Suprapubic skin (tissue), 4 donors: ENCODE results near the gene CRBN. TPM values are rescaled to one million over a fixed set of nuclear protein-coding genes. Genes with fewer than 3 reads are reported as not detected.

ENCODE experiments used
- DNase-seq, 2 donors: peaks; one replicate each; pipeline ENCODE4 v3.0.0-alpha.2; 2019; ENCODE audit warnings: low spot score in 2 of 2
- H3K27ac ChIP-seq: fragments of 200-600 bp; sonication (generic); one replicate; pipeline ENCODE4 v1.5.1; 2019
- H3K27me3 ChIP-seq: fragments of 200-600 bp; sonication (generic); one replicate; pipeline ENCODE4 v1.5.1; 2019
- H3K36me3 ChIP-seq: fragments of 200-600 bp; sonication (generic); one replicate; pipeline ENCODE4 v1.5.1; 2019
- H3K4me1 ChIP-seq: fragments of 200-600 bp; sonication (generic); one replicate; pipeline ENCODE4 v1.5.1; 2019
- H3K4me3 ChIP-seq: fragments of 200-600 bp; sonication (generic); one replicate; pipeline ENCODE4 v1.5.1; 2019; ENCODE audit warnings: mild to moderate bottlenecking
- H3K9me3 ChIP-seq: fragments of 200-600 bp; sonication (generic); one replicate; pipeline ENCODE4 v1.5.1; 2019
- EP300 ChIP-seq: sonication (generic); formaldehyde crosslinking; IDR thresholded peaks from one replicate; pipeline ENCODE4 v1.6.1; 2017; ENCODE audit warnings: antibody characterized with exemption
- POLR2A ChIP-seq, 2 donors: fragments of 450-650 bp; IDR thresholded peaks; one replicate each; pipeline ENCODE4 v1.6.1; 2017; ENCODE audit warnings: antibody characterized with exemption in 2 of 2, mild to moderate bottlenecking in 2 of 2, moderate library complexity in 2 of 2
- POLR2AphosphoS5 ChIP-seq, 3 donors: sonication (generic); formaldehyde crosslinking; IDR thresholded peaks; one replicate each; pipeline ENCODE4 v1.6.1; 2017; ENCODE audit warnings: antibody characterized with exemption in 3 of 3
- WGBS: methylation state at CpG from one replicate; pipeline ENCODE4 v1.1.5; 2018; 5-methylcytosine and 5-hydroxymethylcytosine counted together
- total RNA-seq, 4 donors: library from RNA; depleted of rRNA; stranded (reverse); fragments of >200 nt; gene quantifications; one replicate each; pipeline ENCODE4 v1.1.0, GENCODE V29; 2016
- TF ChIP-seq, protein P1 (sequence below), 2 donors: fragments of 200-600 bp in 1 of 2; fragments of 450-650 bp in 1 of 2; sonication (generic) in 1 of 2; IDR thresholded peaks; one replicate each; pipeline ENCODE4 v1.5.1; 2016 to 2019; ENCODE audit warnings: antibody characterized with exemption in 2 of 2, mild to moderate bottlenecking in 1 of 2, moderate library complexity in 1 of 2

Gene CRBN
- total RNA-seq, 4 donors from 2014 or later: 38.9 to 140 (median 78.1) TPM

DNA sequence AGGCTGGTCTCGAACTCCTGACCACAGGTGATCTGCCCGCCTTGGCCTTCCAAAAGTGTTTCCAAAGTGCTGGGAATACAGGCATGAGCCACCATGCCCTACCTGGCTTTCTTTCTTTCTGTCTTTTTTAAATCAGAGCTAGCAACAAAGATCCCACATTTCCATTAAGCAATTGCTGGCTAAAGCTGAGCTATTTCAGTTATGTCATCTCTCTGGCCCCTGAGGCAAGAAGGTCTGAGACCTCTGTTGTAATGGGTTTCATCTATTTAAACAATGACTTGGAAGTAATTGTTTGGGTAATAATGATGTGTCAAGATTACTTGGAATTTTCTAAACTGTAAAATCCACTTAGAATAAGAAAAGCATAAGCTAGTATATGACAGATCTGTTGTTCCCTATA is 30.2 kb upstream of the CRBN start:
- WGBS: 78% methylated on average over 2 of the region's 2 CpGs
- Histone ChIP-seq H3K27me3 (no peaks in the 10 kb centered on the region), H3K36me3 (no peaks in the 10 kb centered on the region), H3K9me3 (no peaks in the 10 kb centered on the region), H3K27ac (no peak overlapping the region), H3K4me1 (no peaks in the 10 kb centered on the region), H3K4me3 (no peak overlapping the region)
- no peak for TF ChIP-seq EP300
- TF ChIP-seq POLR2A (IDR thresholded peaks at IDR 0.05): no peak
- TF ChIP-seq, protein P1, sequence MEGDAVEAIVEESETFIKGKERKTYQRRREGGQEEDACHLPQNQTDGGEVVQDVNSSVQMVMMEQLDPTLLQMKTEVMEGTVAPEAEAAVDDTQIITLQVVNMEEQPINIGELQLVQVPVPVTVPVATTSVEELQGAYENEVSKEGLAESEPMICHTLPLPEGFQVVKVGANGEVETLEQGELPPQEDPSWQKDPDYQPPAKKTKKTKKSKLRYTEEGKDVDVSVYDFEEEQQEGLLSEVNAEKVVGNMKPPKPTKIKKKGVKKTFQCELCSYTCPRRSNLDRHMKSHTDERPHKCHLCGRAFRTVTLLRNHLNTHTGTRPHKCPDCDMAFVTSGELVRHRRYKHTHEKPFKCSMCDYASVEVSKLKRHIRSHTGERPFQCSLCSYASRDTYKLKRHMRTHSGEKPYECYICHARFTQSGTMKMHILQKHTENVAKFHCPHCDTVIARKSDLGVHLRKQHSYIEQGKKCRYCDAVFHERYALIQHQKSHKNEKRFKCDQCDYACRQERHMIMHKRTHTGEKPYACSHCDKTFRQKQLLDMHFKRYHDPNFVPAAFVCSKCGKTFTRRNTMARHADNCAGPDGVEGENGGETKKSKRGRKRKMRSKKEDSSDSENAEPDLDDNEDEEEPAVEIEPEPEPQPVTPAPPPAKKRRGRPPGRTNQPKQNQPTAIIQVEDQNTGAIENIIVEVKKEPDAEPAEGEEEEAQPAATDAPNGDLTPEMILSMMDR (IDR thresholded peaks at IDR 0.05): no peak
- no peak for TF ChIP-seq POLR2AphosphoS5 (IDR thresholded peaks at IDR 0.05)
- DNase-seq: no peak

- WGBS: 51% methylated on average over 1 of the region's 1 CpG
- no peak for DNase-seq
- TF ChIP-seq, protein P1 (IDR thresholded peaks at IDR 0.05): no peak
- no peaks in the 10 kb centered on the region for H3K4me1 ChIP-seq
- H3K27me3 ChIP-seq: no peaks in the 10 kb centered on the region
- H3K9me3 ChIP-seq: no peaks in the 10 kb centered on the region
- no peak overlapping the region for H3K4me3 ChIP-seq
- H3K27ac ChIP-seq: no peak overlapping the region
- no peaks in the 10 kb centered on the region for H3K36me3 ChIP-seq
Observed at GRCh38 chr3:3209057-3209456, 29.6 kb upstream of the CRBN start.

GRCh38 chr3:3201611-3202010 is 22.1 kb upstream of the CRBN start:
- H3K9me3 ChIP-seq: no peaks in the 10 kb centered on the region
- no peaks in the 10 kb centered on the region for H3K4me1 ChIP-seq
- H3K36me3 ChIP-seq: no peaks in the 10 kb centered on the region
- no peaks in the 10 kb centered on the region for H3K27me3 ChIP-seq
- no peak for DNase-seq
- 70% methylated on average over 3 of the region's 3 CpGs for WGBS
- TF ChIP-seq, protein P1 (IDR thresholded peaks at IDR 0.05): no peak
- TF ChIP-seq POLR2A (IDR thresholded peaks at IDR 0.05) (no peak), POLR2AphosphoS5 (IDR thresholded peaks at IDR 0.05) (no peak)
- H3K4me3 ChIP-seq: no peak overlapping the region
- H3K27ac ChIP-seq: no peak overlapping the region

- H3K36me3 ChIP-seq: no peaks in the 10 kb centered on the region
- H3K4me1 ChIP-seq: no peaks in the 10 kb centered on the region
- WGBS: 23% methylated on average over 7 of the region's 7 CpGs
- H3K27ac ChIP-seq: no peak overlapping the region
- H3K27me3 ChIP-seq: no peaks in the 10 kb centered on the region
- TF ChIP-seq POLR2A (IDR thresholded peaks at IDR 0.05): no peak
- TF ChIP-seq, protein P1 (IDR thresholded peaks at IDR 0.05): peak; percentile 54 to 58
- no peak for DNase-seq
- no peaks in the 10 kb centered on the region for H3K9me3 ChIP-seq
- no peak overlapping the region for H3K4me3 ChIP-seq
Observed at GRCh38 chr3:3200632-3201212, 21.2 kb upstream of the CRBN start.

DNA sequence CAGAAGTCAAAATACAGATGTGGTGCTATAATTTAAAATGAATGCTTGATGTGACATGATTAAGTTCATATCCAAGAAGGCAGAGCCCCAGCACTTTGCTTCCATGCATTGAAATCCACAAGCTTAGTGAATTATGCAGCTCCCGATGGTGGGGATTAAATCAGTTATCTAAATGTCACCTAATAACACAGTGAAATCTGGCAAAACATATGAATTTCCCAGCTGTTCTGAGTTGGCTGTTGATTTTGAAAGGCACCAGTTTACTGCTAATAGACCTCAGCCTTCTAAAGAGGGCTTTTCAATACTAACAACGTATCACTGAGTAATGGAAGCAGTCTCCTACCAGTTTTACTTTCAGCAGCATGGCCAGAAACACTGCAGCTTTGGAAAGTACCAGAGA is 19.8 kb upstream of the CRBN start:
- Histone ChIP-seq H3K27ac (no peak overlapping the region), H3K36me3 (no peaks in the 10 kb centered on the region), H3K27me3 (no peaks in the 10 kb centered on the region), H3K4me1 (no peaks in the 10 kb centered on the region), H3K9me3 (no peaks in the 10 kb centered on the region), H3K4me3 (no peak overlapping the region)
- TF ChIP-seq POLR2AphosphoS5 (IDR thresholded peaks at IDR 0.05): no peak
- TF ChIP-seq POLR2A (IDR thresholded peaks at IDR 0.05): no peak
- TF ChIP-seq, protein P1 (IDR thresholded peaks at IDR 0.05): no peak
- TF ChIP-seq EP300: no peak
- WGBS: 46% methylated on average over 2 of the region's 2 CpGs
- no peak for DNase-seq
